HEK293 (cell line): ENCODE data around the gene AJM1.

Source experiments
- FEZF1 ChIP-seq: fragments of 450-650 bp; formaldehyde crosslinking; IDR thresholded peaks from 2 replicates; pipeline ENCODE4 v1.5.1; 2016; ENCODE audit warnings: missing biosample characterization, missing genetic modification characterization
- HIC1 ChIP-seq: fragments of 450-650 bp; formaldehyde crosslinking; IDR thresholded peaks from 2 replicates; pipeline ENCODE4 v1.5.1; 2016; ENCODE audit warnings: missing biosample characterization, missing genetic modification characterization
- HOXC10 ChIP-seq: sonication (generic); formaldehyde crosslinking; IDR thresholded peaks from 2 replicates; pipeline ENCODE4 v1.8.1; 2023; ENCODE audit warnings: mild to moderate bottlenecking, missing genetic modification reagents
- MYNN ChIP-seq: fragments of 450-650 bp; formaldehyde crosslinking; IDR thresholded peaks from 2 replicates; pipeline ENCODE4 v1.5.1; 2016; ENCODE audit warnings: missing biosample characterization, missing genetic modification characterization, borderline replicate concordance
- PRDM1 ChIP-seq: fragments of 450-650 bp; formaldehyde crosslinking; IDR thresholded peaks from 2 replicates; pipeline ENCODE4; 2016; ENCODE audit warnings: missing biosample characterization, missing genetic modification characterization
- REPIN1 ChIP-seq: fragments of 450-650 bp; formaldehyde crosslinking; IDR thresholded peaks from 2 replicates; pipeline ENCODE4 v1.5.1; 2017; ENCODE audit warnings: missing biosample characterization, missing genetic modification characterization, low read depth
- SALL2 ChIP-seq: fragments of 450-650 bp; formaldehyde crosslinking; IDR thresholded peaks from 2 replicates; pipeline ENCODE4 v1.5.0; 2017; ENCODE audit warnings: missing biosample characterization, mild to moderate bottlenecking, missing genetic modification characterization, borderline replicate concordance
- SETDB1 ChIP-seq: IDR thresholded peaks from one replicate; pipeline ENCODE4 v1.6.1; 2017; ENCODE audit warnings: mild to moderate bottlenecking, low read length, moderate library complexity, mixed read lengths; ENCODE audit not compliant: insufficient read length
- YY2 ChIP-seq: fragments of 450-650 bp; formaldehyde crosslinking; IDR thresholded peaks from 2 replicates; pipeline ENCODE4 v1.5.1; 2016; ENCODE audit warnings: missing biosample characterization, missing genetic modification characterization
- ZBTB26 ChIP-seq: fragments of 450-650 bp; formaldehyde crosslinking; optimal IDR thresholded peaks from 2 replicates; pipeline ENCODE3; 2016; ENCODE audit warnings: missing biosample characterization, mild to moderate bottlenecking, missing genetic modification characterization
- ZNF157 ChIP-seq: fragments of 450-650 bp; formaldehyde crosslinking; IDR thresholded peaks from 2 replicates; pipeline ENCODE4 v1.5.1; 2016; ENCODE audit warnings: missing biosample characterization, missing genetic modification characterization
- ZNF19 ChIP-seq: fragments of 450-650 bp; formaldehyde crosslinking; IDR thresholded peaks from 2 replicates; pipeline ENCODE4; 2016; ENCODE audit warnings: missing biosample characterization, missing genetic modification characterization, low read depth
- ZNF354C ChIP-seq: fragments of 450-650 bp; formaldehyde crosslinking; IDR thresholded peaks from 2 replicates; pipeline ENCODE4 v1.5.1; 2016; ENCODE audit warnings: missing biosample characterization, missing genetic modification characterization, low read depth, borderline replicate concordance
- ZNF366 ChIP-seq: fragments of 450-650 bp; formaldehyde crosslinking; conservative IDR thresholded peaks from 2 replicates; pipeline ENCODE4 v1.5.1; 2016; ENCODE audit warnings: missing biosample characterization, missing genetic modification characterization
- ZNF394 ChIP-seq: fragments of 450-650 bp; formaldehyde crosslinking; IDR thresholded peaks from 2 replicates; pipeline ENCODE4 v1.5.1; 2016; ENCODE audit warnings: missing biosample characterization, missing genetic modification characterization, mild to moderate bottlenecking, moderate library complexity, borderline replicate concordance
- ZNF404 ChIP-seq: fragments of 450-650 bp; formaldehyde crosslinking; IDR thresholded peaks from 2 replicates; pipeline ENCODE4 v1.5.1; 2017; ENCODE audit warnings: missing biosample characterization, missing genetic modification characterization
- ZNF544 ChIP-seq: fragments of 450-650 bp; formaldehyde crosslinking; IDR thresholded peaks from 2 replicates; pipeline ENCODE4 v1.5.0; 2017; ENCODE audit warnings: missing biosample characterization, missing genetic modification characterization
- ZNF560 ChIP-seq: fragments of 450-650 bp; formaldehyde crosslinking; IDR thresholded peaks from 2 replicates; pipeline ENCODE4 v1.5.1; 2017; ENCODE audit warnings: missing biosample characterization, missing genetic modification characterization, borderline replicate concordance
- ZNF623 ChIP-seq: fragments of 450-650 bp; formaldehyde crosslinking; IDR thresholded peaks from 2 replicates; pipeline ENCODE4 v1.5.1; 2016; ENCODE audit warnings: missing biosample characterization, missing genetic modification characterization
- ZNF677 ChIP-seq: fragments of 450-650 bp; IDR thresholded peaks from 2 replicates; pipeline ENCODE4 v1.5.0; 2018; ENCODE audit warnings: missing biosample characterization, mild to moderate bottlenecking, missing genetic modification characterization, moderate library complexity
- ZNF701 ChIP-seq: fragments of 450-650 bp; formaldehyde crosslinking; IDR thresholded peaks from 2 replicates; pipeline ENCODE4 v1.5.1; 2016; ENCODE audit warnings: missing biosample characterization, missing genetic modification characterization
- ZNF843 ChIP-seq: fragments of 450-650 bp; formaldehyde crosslinking; IDR thresholded peaks from 2 replicates; pipeline ENCODE4 v1.5.1; 2016; ENCODE audit warnings: missing biosample characterization, missing genetic modification characterization
- TF ChIP-seq, protein P1 (sequence below): fragments of 450-650 bp; formaldehyde crosslinking; IDR thresholded peaks from 2 replicates; pipeline ENCODE4 v1.5.1; 2016; ENCODE audit warnings: missing biosample characterization, missing genetic modification characterization
- TF ChIP-seq, protein P2 (sequence below): fragments of 450-650 bp; formaldehyde crosslinking; IDR thresholded peaks from 2 replicates; pipeline ENCODE4 v1.5.1; 2016; ENCODE audit warnings: missing biosample characterization, missing genetic modification characterization
- TF ChIP-seq, protein P3 (sequence below): fragments of 450-650 bp; IDR thresholded peaks from 2 replicates; pipeline ENCODE4 v1.5.1; 2018; ENCODE audit warnings: missing biosample characterization, mild to moderate bottlenecking, missing genetic modification characterization
- TF ChIP-seq, protein P4 (sequence below): fragments of 450-650 bp; formaldehyde crosslinking; IDR thresholded peaks from 2 replicates; pipeline ENCODE4 v1.5.1; 2017; ENCODE audit warnings: missing biosample characterization, missing genetic modification characterization

Gene AJM1

DNA sequence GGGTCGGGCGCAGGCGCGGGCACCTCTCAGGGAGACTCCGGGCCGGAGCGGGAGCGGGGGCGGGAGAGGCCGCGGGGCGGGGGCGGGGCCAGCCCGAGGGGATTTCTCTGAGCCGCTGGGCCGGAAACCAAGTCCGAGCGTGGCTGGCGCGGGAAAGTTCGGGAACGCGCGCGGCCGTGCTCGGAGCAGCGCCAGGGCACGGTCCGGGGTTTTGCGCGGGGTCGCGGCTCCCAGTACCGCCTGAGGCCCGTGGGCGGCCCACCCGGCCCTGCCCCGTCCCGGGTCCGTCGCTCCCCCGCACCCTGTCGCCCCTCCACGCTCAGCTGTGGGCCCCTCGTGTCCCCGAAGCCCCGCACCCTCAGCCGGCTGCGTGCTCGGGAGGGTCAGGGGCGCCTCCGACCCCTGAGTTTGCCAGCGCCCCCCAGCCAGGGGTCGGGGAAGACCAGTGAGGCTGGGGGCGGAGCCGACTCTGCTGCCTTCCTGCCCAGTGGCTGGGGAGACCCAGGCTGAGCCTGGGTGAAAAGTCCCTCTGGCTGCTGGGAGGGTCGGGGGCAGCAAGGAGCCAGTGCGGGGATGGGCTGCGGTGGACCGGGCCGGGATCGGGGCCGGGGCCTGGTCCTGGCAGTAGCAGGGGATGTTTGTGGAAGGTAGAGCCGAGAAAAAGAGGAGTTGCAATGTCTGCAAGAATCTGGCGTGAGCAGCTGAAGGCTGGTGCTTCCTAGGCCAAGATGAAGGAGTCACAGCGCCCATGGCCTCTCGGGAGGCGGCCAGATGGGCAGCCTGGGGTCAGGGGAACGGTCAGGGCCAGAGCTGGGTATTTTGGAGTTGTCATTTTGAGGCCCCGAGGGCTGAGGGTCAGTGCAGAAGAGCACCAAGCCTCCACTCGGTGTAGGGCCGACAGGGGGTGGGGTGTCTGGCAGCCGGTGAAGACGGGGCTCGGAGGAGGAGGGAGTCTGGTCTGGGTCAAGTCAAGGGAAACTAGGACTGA, 44.6 kb downstream of the AJM1 start (continued):
- TF ChIP-seq, protein P1, sequence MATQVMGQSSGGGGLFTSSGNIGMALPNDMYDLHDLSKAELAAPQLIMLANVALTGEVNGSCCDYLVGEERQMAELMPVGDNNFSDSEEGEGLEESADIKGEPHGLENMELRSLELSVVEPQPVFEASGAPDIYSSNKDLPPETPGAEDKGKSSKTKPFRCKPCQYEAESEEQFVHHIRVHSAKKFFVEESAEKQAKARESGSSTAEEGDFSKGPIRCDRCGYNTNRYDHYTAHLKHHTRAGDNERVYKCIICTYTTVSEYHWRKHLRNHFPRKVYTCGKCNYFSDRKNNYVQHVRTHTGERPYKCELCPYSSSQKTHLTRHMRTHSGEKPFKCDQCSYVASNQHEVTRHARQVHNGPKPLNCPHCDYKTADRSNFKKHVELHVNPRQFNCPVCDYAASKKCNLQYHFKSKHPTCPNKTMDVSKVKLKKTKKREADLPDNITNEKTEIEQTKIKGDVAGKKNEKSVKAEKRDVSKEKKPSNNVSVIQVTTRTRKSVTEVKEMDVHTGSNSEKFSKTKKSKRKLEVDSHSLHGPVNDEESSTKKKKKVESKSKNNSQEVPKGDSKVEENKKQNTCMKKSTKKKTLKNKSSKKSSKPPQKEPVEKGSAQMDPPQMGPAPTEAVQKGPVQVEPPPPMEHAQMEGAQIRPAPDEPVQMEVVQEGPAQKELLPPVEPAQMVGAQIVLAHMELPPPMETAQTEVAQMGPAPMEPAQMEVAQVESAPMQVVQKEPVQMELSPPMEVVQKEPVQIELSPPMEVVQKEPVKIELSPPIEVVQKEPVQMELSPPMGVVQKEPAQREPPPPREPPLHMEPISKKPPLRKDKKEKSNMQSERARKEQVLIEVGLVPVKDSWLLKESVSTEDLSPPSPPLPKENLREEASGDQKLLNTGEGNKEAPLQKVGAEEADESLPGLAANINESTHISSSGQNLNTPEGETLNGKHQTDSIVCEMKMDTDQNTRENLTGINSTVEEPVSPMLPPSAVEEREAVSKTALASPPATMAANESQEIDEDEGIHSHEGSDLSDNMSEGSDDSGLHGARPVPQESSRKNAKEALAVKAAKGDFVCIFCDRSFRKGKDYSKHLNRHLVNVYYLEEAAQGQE (tag by site-specific recombination) = no peak
- TF ChIP-seq, protein P2, sequence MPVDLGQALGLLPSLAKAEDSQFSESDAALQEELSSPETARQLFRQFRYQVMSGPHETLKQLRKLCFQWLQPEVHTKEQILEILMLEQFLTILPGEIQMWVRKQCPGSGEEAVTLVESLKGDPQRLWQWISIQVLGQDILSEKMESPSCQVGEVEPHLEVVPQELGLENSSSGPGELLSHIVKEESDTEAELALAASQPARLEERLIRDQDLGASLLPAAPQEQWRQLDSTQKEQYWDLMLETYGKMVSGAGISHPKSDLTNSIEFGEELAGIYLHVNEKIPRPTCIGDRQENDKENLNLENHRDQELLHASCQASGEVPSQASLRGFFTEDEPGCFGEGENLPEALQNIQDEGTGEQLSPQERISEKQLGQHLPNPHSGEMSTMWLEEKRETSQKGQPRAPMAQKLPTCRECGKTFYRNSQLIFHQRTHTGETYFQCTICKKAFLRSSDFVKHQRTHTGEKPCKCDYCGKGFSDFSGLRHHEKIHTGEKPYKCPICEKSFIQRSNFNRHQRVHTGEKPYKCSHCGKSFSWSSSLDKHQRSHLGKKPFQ (tag by site-specific recombination) = no peak
- TF ChIP-seq, protein P3, sequence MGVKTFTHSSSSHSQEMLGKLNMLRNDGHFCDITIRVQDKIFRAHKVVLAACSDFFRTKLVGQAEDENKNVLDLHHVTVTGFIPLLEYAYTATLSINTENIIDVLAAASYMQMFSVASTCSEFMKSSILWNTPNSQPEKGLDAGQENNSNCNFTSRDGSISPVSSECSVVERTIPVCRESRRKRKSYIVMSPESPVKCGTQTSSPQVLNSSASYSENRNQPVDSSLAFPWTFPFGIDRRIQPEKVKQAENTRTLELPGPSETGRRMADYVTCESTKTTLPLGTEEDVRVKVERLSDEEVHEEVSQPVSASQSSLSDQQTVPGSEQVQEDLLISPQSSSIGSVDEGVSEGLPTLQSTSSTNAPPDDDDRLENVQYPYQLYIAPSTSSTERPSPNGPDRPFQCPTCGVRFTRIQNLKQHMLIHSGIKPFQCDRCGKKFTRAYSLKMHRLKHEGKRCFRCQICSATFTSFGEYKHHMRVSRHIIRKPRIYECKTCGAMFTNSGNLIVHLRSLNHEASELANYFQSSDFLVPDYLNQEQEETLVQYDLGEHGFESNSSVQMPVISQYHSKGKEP (tag by site-specific recombination) = no peak
- TF ChIP-seq ZNF404 (tag by site-specific recombination) = no peak
- TF ChIP-seq, protein P4, sequence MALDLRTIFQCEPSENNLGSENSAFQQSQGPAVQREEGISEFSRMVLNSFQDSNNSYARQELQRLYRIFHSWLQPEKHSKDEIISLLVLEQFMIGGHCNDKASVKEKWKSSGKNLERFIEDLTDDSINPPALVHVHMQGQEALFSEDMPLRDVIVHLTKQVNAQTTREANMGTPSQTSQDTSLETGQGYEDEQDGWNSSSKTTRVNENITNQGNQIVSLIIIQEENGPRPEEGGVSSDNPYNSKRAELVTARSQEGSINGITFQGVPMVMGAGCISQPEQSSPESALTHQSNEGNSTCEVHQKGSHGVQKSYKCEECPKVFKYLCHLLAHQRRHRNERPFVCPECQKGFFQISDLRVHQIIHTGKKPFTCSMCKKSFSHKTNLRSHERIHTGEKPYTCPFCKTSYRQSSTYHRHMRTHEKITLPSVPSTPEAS = no peak
- no peak for TF ChIP-seq PRDM1 (tag by site-specific recombination)
- TF ChIP-seq ZBTB26 (tag by site-specific recombination) = peak; percentile 61
- no peak for TF ChIP-seq ZNF701
- no peak for TF ChIP-seq ZNF394 (tag by site-specific recombination)
- TF ChIP-seq SETDB1 = no peak
- no peak for TF ChIP-seq HIC1 (tag by site-specific recombination)
- no peak for TF ChIP-seq HOXC10
- TF ChIP-seq YY2 (tag by site-specific recombination) = no peak
- no peak for TF ChIP-seq SALL2 (tag by site-specific recombination)
- no peak for TF ChIP-seq ZNF366 (tag by site-specific recombination)
- TF ChIP-seq ZNF677 (tag by site-specific recombination) = no peak
- TF ChIP-seq ZNF544 (tag by site-specific recombination) = no peak
- TF ChIP-seq ZNF19 (tag by site-specific recombination) = no peak
- no peak for TF ChIP-seq ZNF354C
- no peak for TF ChIP-seq ZNF560 (tag by site-specific recombination)
- no peak for TF ChIP-seq MYNN (tag by site-specific recombination)
- TF ChIP-seq REPIN1 (tag by site-specific recombination) = no peak
- no peak for TF ChIP-seq ZNF157
- no peak for TF ChIP-seq FEZF1
- no peak for TF ChIP-seq ZNF843 (tag by site-specific recombination)
- TF ChIP-seq ZNF623 = no peak
